GM12875 (cell line): ENCODE results near the gene CUEDC1.

Experiments
- H3K4me3 ChIP-seq: one replicate; pipeline ENCODE4 v1.5.1; 2011; ENCODE audit warnings: low read depth, low read length, control low read depth
- CTCF ChIP-seq: IDR thresholded peaks from 2 replicates; pipeline ENCODE4 v1.5.1; 2011; ENCODE audit warnings: low read depth, mild to moderate bottlenecking, control low read depth, inconsistent platforms, low read length, moderate library complexity, borderline replicate concordance; ENCODE audit not compliant: insufficient read depth

Gene CUEDC1

GRCh38 chr17:57876866-57877237, 78.4 kb downstream of the CUEDC1 start:
- TF ChIP-seq CTCF: no peak
- no peak overlapping the region for H3K4me3 ChIP-seq

GRCh38 chr17:57876023-57876865, 79.0 kb downstream of the CUEDC1 start:
- TF ChIP-seq CTCF: no peak
- no peak overlapping the region for H3K4me3 ChIP-seq

GRCh38 chr17:57875290-57876022, 79.8 kb downstream of the CUEDC1 start:
- TF ChIP-seq CTCF: no peak
- no peak overlapping the region for H3K4me3 ChIP-seq

- H3K4me3 ChIP-seq: no peak overlapping the region
- no peak for TF ChIP-seq CTCF
These were observed 80.5 kb downstream of the CUEDC1 start for GRCh38 chr17:57874434-57875289.

- no peak overlapping the region for H3K4me3 ChIP-seq
- TF ChIP-seq CTCF: no peak
These were observed 81.2 kb downstream of the CUEDC1 start for GRCh38 chr17:57874058-57874419.

GRCh38 chr17:57873261-57874057, 81.8 kb downstream of the CUEDC1 start:
- no peak overlapping the region for H3K4me3 ChIP-seq
- TF ChIP-seq CTCF: no peak
